GM19452 (cell line): Measurements from ENCODE around the gene IL36B.

Experiments
- ATAC-seq: cut with Tn5 transposase; IDR thresholded peaks from one replicate; pipeline ENCODE4 v1.9.1; 2021; ENCODE audit not compliant: unreplicated experiment

Gene IL36B

DNA sequence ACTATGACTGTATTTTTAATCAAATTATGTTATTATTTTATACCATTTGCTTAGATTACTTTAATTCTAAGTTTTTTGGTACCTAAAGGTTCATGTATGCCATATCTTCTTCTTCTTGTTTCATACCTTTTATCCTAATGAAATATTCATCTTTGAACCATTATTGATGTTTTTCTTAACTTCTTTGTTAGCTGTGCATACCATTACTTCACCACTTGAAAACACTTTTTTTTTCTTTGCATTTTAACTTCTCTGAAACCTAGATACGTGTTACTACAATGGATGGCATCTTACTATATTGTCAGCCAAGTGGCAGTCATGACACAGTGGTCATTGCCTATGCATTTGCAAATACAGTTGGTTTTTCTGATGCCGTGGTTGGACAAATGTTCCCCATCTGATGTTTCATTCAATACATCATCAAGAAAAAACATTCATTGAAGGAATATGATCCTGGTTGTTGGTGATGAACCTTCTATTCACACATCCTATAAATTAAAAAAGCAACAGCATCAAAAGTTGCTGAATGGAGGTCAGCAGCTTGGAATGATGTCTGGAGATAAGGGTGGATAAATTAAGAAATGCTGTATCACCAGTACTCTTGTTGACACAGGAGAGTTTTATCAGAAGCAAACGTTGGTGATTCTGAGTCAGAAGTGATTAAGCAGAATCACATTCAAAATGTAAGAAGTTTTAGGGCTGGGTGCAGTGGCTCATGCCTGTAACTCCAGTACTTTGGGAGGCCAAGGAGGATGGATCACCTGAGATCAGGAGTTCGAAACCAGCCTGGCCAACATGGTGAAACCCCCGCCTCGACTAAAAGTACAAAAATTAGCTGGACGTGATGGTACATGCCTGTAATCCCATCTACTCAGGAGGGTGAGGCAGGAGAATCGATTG is 40.0 kb downstream of the IL36B start:
- no peak for ATAC-seq

DNA sequence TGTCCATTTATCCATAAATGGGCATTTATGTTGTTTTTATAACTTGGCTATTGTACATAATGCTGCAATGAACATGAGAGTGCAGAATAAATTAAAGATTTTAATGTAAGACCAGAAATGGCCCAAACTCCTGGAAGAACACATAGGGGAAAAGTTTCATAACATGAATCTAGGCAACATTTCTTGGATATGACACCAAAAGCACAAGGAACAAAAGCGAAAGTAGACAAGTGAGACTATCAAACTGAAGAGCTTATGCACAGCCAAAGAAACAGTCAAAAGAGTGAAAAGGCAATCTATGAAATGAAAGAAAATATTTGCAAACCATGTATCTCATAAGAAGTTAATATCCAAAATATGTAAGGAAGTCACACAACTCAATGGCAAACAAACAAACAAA is 41.6 kb downstream of the IL36B start:
- ATAC-seq = no peak

DNA sequence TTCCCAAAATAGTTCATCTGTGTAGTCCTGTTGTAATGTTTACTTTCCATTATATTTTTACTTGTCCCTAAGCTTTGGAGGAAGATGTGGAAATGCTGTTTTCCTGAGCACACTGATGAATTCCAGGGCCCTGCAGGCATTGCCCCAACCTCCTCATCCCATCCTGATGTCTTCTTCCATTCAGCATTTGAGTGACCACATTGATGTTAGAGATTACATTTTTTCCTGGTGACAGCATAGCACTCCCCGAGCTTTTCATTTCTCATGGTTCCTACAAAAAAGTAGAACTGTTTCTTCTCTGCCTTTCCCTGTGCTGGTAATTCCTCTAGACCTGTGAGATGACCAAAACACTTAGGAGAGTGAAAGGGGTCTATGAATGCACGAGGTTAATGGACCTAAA is 42.6 kb downstream of the IL36B start:
- no peak for ATAC-seq

DNA sequence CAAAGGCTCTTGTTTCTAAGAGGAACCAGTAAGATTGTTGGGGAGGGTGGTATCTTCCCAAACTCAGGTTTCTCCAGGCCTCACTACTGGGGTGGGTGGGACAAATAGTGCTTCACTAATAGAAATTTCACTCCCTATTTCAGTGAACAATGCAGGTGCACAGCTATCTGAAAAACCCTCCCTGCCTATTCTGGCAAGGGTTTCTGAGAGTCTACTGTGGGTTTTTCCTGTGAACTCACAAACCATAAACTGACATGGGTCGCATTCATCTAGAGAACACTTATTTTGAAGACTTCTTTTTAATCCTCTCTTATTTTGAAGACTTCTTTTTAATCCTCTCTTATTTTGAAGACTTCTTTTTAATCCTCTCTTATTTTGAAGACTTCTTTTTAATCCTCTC is 43.0 kb downstream of the IL36B start:
- ATAC-seq = no peak

DNA sequence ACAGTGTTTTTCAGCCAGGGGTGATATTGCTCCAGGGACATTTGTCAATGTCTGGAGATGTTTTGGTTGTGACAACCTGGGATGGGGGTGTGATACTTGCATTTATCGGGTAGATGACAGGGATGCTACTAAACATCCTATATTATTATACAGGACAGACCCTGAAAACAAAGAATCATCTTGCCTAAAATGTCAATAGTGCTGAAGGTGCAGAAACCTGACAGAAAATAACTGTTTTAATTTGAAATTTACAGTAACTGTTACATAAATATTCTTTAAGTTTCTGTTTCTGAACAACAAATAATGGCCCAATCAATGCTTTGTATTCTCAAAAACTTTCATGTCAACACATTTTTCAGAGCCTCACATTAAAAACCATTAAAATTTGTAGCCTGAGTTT is 45.4 kb downstream of the IL36B start:
- no peak for ATAC-seq

DNA sequence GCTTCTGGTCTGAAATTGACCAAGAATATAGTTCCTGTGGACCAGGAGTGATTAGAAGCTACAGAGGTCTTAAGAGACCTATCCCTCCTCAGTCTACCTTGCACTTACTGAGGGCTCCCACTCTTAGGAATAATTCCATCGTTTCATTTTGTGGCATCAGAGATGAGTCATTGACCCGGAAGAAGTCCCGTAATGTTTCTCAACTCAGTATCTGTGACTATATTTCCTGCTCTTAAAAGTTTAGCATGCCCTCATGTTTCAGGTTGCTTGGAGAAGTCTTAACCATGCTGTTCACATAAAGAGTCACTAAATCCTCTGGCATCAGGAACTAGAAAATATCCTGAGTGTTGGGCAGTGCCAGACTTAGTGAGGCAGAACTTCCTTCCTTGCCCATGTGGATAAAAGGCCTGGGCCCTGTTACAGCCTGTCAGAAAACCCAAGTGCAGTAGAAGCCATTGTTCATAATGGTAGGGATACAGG is 47.6 kb downstream of the IL36B start, which contains the start of gene IL36A:
IL36A (plus strand) TSS at position 430 of the 480 bp plus-strand sequence. CDS start 413 bp downstream, outside the sequence.
- no peak for ATAC-seq

DNA sequence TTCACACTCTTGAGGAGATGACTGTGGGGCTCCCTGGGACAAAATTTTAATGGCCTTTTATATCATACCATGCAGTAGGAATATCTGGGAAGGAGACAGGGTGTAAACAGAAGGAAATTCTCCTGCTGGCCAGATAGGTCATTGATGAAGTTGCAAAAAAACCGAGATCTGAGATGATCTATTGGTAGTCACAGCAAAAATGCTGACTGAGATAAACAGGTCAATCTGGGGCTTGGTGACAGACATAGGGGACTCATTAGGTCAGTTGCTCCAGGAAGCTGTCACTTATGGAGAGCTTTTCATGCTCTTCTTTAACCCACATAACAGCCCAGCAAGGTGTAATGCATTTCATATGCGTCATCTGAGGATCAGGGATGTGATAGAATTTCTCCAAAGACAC is 50.0 kb downstream of the IL36B start:
- no peak for ATAC-seq

DNA sequence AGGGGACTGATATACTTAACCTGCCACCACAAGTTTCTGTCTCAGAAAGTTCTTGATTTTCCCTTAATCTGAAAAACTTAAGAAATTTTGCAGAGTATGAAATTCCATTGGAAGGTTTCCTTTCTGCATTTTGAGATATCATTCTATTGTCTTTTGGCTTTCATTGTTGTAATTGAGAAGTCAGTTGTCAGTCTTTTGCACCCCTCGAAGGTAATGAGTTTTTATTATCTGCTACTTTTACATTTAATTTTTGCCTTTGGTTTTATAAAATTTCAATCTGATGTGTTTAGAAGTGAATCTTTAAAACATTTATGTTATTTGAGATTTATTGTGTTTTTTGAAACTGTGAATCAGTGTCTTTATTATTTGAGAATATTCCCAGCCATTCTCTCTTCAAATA is 52.2 kb downstream of the IL36B start:
- no peak for ATAC-seq

DNA sequence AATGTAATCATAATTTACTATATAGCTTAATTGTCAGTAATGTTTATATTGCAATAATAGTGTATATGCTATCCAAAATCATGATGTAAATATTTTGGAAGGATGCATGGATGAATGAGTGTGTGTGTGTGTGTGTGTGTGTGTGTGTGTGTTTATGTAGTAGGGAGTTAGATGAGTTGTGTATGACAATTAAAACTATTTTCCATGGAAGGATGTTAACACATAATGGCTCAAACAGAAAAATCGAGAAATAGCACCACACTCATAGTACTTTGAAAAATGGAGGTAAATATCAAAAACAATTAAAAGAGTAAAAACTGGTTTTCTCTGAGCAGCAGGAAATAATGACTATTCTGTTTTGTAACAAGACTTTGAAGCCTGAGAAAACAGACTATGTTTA is 55.5 kb downstream of the IL36B start:
- no peak for ATAC-seq

DNA sequence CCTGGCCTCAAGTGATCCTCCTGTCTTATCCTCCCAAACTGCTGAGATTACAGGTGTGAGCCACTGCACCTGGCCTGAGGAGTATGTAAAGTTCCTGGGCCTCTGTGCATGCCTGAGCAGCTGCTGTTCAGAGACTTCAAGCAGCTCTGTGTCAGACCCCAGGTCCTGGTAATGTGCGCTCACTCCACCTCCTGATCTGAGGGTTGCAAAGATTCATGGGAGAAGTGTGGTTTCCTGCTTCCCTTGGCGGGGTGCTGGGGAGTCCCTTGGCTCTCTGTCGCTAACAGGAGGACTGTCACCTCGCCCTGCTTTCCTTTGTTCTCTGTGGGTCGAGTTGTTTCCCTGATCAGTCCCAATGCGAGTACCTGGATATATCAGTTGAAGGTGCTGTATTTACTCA is 56.0 kb downstream of the IL36B start:
- ATAC-seq = no peak

DNA sequence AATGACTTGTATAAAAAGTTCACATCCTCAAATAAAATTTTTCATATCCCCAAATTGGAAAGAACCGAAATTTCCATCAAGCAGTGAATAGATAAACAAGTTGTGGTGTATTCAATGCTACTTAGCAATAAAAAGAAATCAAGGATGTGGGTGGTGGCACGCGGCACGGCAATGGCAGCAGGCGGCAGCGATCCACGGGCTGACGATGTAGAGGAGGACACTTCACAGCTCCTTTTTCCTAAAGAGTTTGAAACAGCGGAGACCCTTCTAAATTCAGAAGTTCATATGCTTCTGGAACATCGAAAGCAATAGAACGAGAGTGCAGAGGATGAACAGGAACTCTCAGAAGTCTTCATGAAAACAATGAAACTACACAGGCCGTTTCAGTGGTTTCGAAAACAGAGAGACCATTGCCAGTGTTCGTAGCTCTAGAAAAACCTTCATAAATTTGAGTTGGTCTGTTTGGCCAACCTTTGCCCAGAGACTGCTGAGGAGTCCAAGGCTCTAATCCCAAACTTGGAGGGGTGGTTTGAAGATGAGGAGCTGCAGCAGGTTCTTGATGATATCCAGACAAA is 57.2 kb downstream of the IL36B start:
- no peak for ATAC-seq

DNA sequence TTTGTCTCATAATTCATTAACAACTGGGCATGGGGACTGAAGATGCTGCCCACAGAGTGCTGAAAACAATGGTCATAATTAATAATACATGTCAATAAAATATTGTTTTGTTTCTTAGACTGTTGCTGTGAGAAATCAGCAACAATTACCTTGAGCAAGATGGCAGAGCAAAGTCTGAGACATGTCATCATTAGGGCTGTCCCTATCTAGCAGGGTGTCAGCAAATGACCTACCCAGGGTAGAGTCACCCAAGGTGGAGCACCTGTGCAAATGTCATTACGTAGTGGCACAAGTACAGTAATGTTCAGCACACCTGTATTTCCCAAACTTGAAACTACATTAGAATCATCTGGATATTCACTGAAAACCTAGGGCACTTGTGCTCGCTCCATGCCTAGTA is 58.0 kb downstream of the IL36B start:
- ATAC-seq = no peak

DNA sequence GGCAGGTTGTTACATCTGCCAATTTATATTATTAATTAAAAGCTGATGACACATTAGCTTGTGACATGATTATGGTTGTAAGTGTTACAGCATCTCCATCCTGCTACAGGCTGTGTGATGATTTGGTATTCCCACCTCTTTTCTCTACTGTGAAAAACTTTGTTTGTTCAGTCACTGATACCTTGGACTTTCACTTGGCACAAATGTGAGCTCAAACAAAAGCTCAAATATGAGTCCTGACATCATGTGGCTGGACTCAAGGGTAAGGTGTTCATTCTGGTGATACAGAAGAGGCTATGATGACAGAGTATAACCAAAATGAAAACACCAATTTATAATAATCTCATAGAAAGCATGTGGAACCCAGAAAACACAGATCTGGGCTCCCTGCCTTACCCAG is 58.8 kb downstream of the IL36B start:
- ATAC-seq = no peak

DNA sequence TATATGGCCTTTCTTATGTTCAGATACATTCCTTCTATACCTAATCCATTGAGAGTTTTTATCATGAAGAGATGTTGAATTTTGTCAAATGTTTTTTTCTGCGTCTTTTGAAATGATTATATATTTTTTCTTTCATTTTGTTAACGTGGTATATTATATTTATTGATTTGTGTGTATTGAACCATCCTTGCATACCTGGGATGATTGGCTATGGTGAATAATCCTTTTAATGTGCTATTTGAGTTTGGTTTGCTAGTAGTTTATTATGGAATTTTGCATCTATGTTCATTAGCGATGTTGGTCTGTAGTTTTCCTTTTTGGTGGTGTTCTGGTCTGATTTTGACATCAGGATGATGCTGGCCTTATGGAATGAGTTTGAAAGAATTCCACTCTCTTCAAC is 63.1 kb downstream of the IL36B start:
- ATAC-seq = no peak

DNA sequence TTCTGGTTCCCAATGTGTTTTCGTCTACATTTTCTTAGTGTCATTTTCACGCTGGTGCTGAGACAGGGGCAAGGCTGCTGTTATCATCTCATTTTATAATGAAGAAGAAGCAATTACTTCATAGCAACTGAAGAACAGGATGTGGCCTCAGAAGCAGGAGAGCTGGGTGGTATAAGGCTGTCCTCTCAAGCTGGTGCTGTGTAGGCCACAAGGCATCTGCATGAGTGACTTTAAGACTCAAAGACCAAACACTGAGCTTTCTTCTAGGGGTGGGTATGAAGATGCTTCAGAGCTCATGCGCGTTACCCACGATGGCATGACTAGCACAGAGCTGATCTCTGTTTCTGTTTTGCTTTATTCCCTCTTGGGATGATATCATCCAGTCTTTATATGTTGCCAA is 67.6 kb downstream of the IL36B start:
- no peak for ATAC-seq

DNA sequence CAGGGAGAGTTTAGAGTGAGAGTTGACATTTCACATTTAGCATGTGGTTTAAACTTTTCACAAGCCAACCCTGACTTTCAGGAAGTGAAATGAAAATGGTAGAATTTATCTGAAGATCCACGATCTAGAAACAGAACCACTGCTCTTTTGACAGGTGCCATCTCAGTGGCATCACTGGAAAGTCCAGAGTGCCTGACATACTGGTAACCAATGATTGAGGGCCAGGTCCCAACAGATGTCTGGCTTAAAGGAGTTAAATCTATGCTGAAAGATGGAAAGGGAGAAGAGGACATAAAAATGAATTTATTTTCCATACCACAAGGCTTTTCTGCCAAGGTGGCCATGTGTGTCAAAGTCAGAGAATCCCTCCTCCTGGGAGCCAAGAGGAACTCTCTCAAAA is 72.1 kb downstream of the IL36B start:
- ATAC-seq = no peak

DNA sequence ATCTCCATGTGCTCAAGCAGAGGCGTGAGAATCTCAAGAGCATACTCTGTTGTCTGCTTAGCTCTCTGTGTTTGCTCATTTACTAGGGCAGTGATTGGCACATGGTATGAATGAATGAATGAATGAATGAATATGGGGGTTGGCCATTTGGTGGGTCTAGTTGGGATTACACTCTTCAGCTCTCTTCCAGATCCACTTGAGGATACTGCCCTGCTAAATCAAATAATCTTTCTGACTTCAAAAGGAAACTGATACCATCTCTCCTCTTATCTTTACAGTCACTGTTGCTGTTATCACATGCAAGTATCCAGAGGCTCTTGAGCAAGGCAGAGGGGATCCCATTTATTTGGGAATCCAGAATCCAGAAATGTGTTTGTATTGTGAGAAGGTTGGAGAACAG is 72.9 kb downstream of the IL36B start:
- ATAC-seq = no peak

DNA sequence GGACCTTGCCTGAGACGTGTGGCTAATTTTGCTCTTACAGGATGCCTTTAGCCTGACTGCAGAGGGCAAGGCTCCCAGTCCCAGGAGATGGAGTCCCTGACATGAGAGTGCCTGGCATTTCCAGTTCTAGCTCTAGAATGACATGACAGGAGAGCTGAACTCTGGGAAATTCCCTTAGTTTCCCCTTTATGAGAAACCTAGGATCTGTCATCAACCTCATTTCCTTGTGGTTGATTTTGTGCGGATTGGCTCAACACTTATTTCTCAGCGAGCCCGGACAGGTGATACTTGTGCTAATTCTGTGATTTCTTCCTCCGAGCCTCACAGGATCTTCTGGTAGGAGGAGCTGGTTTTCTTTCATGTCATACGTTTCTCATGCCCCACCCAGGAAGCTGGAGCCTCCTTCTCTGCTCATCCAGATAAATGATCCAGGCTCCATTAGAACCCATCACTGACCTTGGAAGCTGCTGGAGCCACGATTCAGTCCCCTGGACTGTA is 75.1 kb downstream of the IL36B start, which contains the start of gene IL36G:
IL36G (plus strand) TSS at position 448 of the 498 bp plus-strand sequence. CDS start 633 bp downstream, outside the sequence.
- ATAC-seq = no peak
